Esophagus muscularis mucosa (tissue), 3 donors: ENCODE results near the gene LAMA5.

Experiments
- CTCF ChIP-seq, 3 experiments: fragments of 200-600 bp in 2 of 3; fragments of 450-650 bp in 1 of 3; sonication (generic) in 2 of 3; IDR thresholded peaks; one replicate each; pipeline ENCODE4 v1.5.1; 2017 to 2019; ENCODE audit warnings: antibody characterized with exemption in 3 of 3, mild to moderate bottlenecking in 2 of 3, moderate library complexity in 1 of 3
- POLR2AphosphoS5 ChIP-seq, 2 donors: sonication (generic); formaldehyde crosslinking; IDR thresholded peaks; one replicate each; pipeline ENCODE4 v1.6.1; 2017; ENCODE audit warnings: antibody characterized with exemption in 2 of 2

GRCh38 chr20:62273416-62273815 lies 93.7 kb downstream of the LAMA5 start:
- TF ChIP-seq POLR2AphosphoS5 (IDR thresholded peaks at IDR 0.05) (no peak), CTCF (IDR thresholded peaks at IDR 0.05) (no peak)
